Mucosa of rectum (tissue), 2 donors: ENCODE measurements around the gene IFNG-AS1.

Experiments
- H3K27ac ChIP-seq, 2 donors: one replicate each; pipeline ENCODE4 v1.7.0; 2013; ENCODE audit warnings: inconsistent platforms in 2 of 2, low read depth in 2 of 2, low read length in 2 of 2
- H3K27me3 ChIP-seq, 2 donors: one replicate each; pipeline ENCODE4 v1.7.0; 2013; ENCODE audit warnings: low read length in 2 of 2; ENCODE audit not compliant: control insufficient read depth in 2 of 2, insufficient read depth in 2 of 2
- H3K36me3 ChIP-seq, 2 donors: one replicate each; pipeline ENCODE4 v1.7.0; 2013; ENCODE audit warnings: low read length in 2 of 2; ENCODE audit not compliant: control insufficient read depth in 2 of 2, insufficient read depth in 2 of 2
- H3K4me1 ChIP-seq, 2 donors: one replicate each; pipeline ENCODE4 v1.7.0; 2013; ENCODE audit warnings: low read length in 2 of 2, mild to moderate bottlenecking in 1 of 2; ENCODE audit not compliant: control insufficient read depth in 2 of 2, insufficient read depth in 2 of 2
- H3K4me3 ChIP-seq, 2 donors: one replicate each; pipeline ENCODE4 v1.7.0; 2013; ENCODE audit warnings: low read length in 2 of 2
- H3K9ac ChIP-seq, 2 donors: one replicate each; pipeline ENCODE4 v1.7.0; 2013; ENCODE audit warnings: low read length in 2 of 2, low read depth in 1 of 2, mild to moderate bottlenecking in 1 of 2
- H3K9me3 ChIP-seq, 2 donors: one replicate each; pipeline ENCODE4 v1.7.0; 2013; ENCODE audit warnings: low read length in 2 of 2; ENCODE audit not compliant: control insufficient read depth in 2 of 2
- donor health status: healthy.
- donor health status: Normal muscosa, but diverticular disease.

The IFNG-AS1 gene

GRCh38 chr12:68063900-68064590 is 74.8 kb downstream of the IFNG-AS1 start:
- Histone ChIP-seq H3K4me1 (no peaks in the 10 kb centered on the region), H3K9me3 (no peaks in the 10 kb centered on the region), H3K9ac (no peak overlapping the region), H3K36me3 (no peaks in the 10 kb centered on the region), H3K27me3 (no peaks in the 10 kb centered on the region), H3K4me3 (no peak overlapping the region), H3K27ac (no peak overlapping the region)

- Histone ChIP-seq H3K36me3 (no peaks in the 10 kb centered on the region), H3K4me1 (no peaks in the 10 kb centered on the region), H3K9me3 (no peaks in the 10 kb centered on the region), H3K27me3 (no peaks in the 10 kb centered on the region), H3K9ac (no peak overlapping the region), H3K27ac (no peak overlapping the region), H3K4me3 (no peak overlapping the region)
Observed at GRCh38 chr12:68065163-68065562, 75.9 kb downstream of the IFNG-AS1 start.

- H3K36me3 ChIP-seq, result no peaks in the 10 kb centered on the region
- H3K9ac ChIP-seq, result no peak overlapping the region
- H3K27ac ChIP-seq, result no peak overlapping the region
- no peaks in the 10 kb centered on the region for H3K9me3 ChIP-seq
- H3K27me3 ChIP-seq, result no peaks in the 10 kb centered on the region
- no peaks in the 10 kb centered on the region for H3K4me1 ChIP-seq
- no peak overlapping the region for H3K4me3 ChIP-seq
Observed at GRCh38 chr12:68065687-68066086, 76.4 kb downstream of the IFNG-AS1 start.

GRCh38 chr12:68067762-68068376 is 78.6 kb downstream of the IFNG-AS1 start:
- Histone ChIP-seq H3K4me3 (no peak overlapping the region), H3K9me3 (no peaks in the 10 kb centered on the region), H3K27ac (no peak overlapping the region), H3K9ac (no peak overlapping the region), H3K4me1 (no peaks in the 10 kb centered on the region), H3K36me3 (no peaks in the 10 kb centered on the region), H3K27me3 (no peaks in the 10 kb centered on the region)

- Histone ChIP-seq H3K27me3 (no peaks in the 10 kb centered on the region), H3K27ac (no peak overlapping the region), H3K4me1 (no peaks in the 10 kb centered on the region), H3K9ac (no peak overlapping the region), H3K4me3 (no peak overlapping the region), H3K36me3 (no peaks in the 10 kb centered on the region), H3K9me3 (no peaks in the 10 kb centered on the region)
Observed at GRCh38 chr12:68069275-68069674, 80.0 kb downstream of the IFNG-AS1 start.
